SK-N-SH (cell line): ENCODE measurements around the gene ALOXE3. TPM values are rescaled to one million over a fixed set of nuclear protein-coding genes. Genes with fewer than 3 reads are reported as not detected.

Source experiments
- CTCF ChIA-PET: fragments of 300-600, 350-600 bp; formaldehyde crosslinking; extraction: SDS; loops from one replicate; lab custom pipeline; 2021; lab: Yijun Ruan, JAX
- POLR2A ChIA-PET: fragments of 350-600 bp; sonication (Branson Sonifier 250); formaldehyde crosslinking; extraction: SDS; loops from one replicate; lab custom pipeline; 2020; ENCODE audit warnings: antibody characterized with exemption, inconsistent platforms; lab: Yijun Ruan, JAX
- DNase-seq: peaks from one replicate; pipeline ENCODE4 v3.0.0; 2012
- H2AFZ ChIP-seq: fragments of 200-600 bp; sonication (generic); 2 replicates; pipeline ENCODE4 v1.8.1; 2016; ENCODE audit warnings: antibody characterized with exemption, mild to moderate bottlenecking, low read depth
- H3F3A ChIP-seq: fragments of 200-600 bp; sonication (generic); replicated peaks from 2 replicates; pipeline ENCODE3; 2016; ENCODE audit warnings: antibody characterized with exemption, mild to moderate bottlenecking; ENCODE audit not compliant: insufficient read depth
- H3K27ac ChIP-seq, 2 experiments: fragments of 200-500 bp in 1 of 2; fragments of 200-600 bp in 1 of 2; sonication (Bioruptor generic) in 1 of 2; sonication (generic), shearing (Covaris generic) in 1 of 2; 2 replicates each; pipeline versions ENCODE4 v1.5.1 to v1.6.1; 2014 to 2016; ENCODE audit warnings: low read depth in 2 of 2, inconsistent platforms in 1 of 2, low read length in 1 of 2, mild to moderate bottlenecking in 1 of 2, mixed read lengths in 1 of 2
- H3K27me3 ChIP-seq: fragments of 200-600 bp; sonication (generic), shearing (Covaris generic); 2 replicates; pipeline ENCODE4 v1.6.1; 2016; ENCODE audit warnings: mixed run types; ENCODE audit not compliant: insufficient read depth
- H3K36me3 ChIP-seq, 2 experiments: fragments of 200-500 bp in 1 of 2; fragments of 200-600 bp in 1 of 2; sonication (Bioruptor generic) in 1 of 2; sonication (generic) in 1 of 2; replicated peaks in 1 of 2; 2 replicates each; pipeline versions ENCODE3 to v1.5.1; 2014 to 2016; ENCODE audit warnings: low read length in 1 of 2, mild to moderate bottlenecking in 1 of 2; ENCODE audit not compliant: insufficient read depth in 2 of 2, control insufficient read depth in 1 of 2
- H3K4me1 ChIP-seq, 2 experiments: fragments of 200-500 bp in 1 of 2; fragments of 200-600 bp in 1 of 2; sonication (Bioruptor generic) in 1 of 2; sonication (generic), shearing (Covaris generic) in 1 of 2; 2 replicates each; pipeline versions ENCODE4 v1.5.1 to v1.6.1; 2014 to 2016; ENCODE audit warnings: low read depth in 1 of 2, low read length in 1 of 2, mixed run types in 1 of 2; ENCODE audit not compliant: insufficient read depth in 2 of 2, control insufficient read depth in 1 of 2
- H3K4me2 ChIP-seq: fragments of 200-600 bp; sonication (generic), shearing (Covaris generic); 2 replicates; pipeline ENCODE4 v1.6.1; 2017; ENCODE audit warnings: mixed run types
- H3K4me3 ChIP-seq, 2 experiments: fragments of 200-500 bp in 1 of 2; fragments of 200-600 bp in 1 of 2; sonication (Bioruptor generic) in 1 of 2; sonication (generic), shearing (Covaris generic) in 1 of 2; 2 replicates each; pipeline versions ENCODE4 v1.5.1 to v1.8.1; 2014 to 2016; ENCODE audit warnings: low read depth in 2 of 2, inconsistent platforms in 1 of 2, low read length in 1 of 2, mild to moderate bottlenecking in 1 of 2, mixed read lengths in 1 of 2, moderate library complexity in 1 of 2
- H3K79me2 ChIP-seq: fragments of 200-600 bp; sonication (generic); 2 replicates; pipeline ENCODE4 v1.8.1; 2017; ENCODE audit warnings: mild to moderate bottlenecking; ENCODE audit not compliant: insufficient read depth
- H3K9ac ChIP-seq: fragments of 200-600 bp; sonication (generic); 2 replicates; pipeline ENCODE4 v1.6.1; 2017; ENCODE audit warnings: mixed run types
- H3K9me2 ChIP-seq: fragments of 200-600 bp; sonication (generic); 2 replicates; pipeline ENCODE4 v1.6.1; 2017; ENCODE audit warnings: mixed run types
- H3K9me3 ChIP-seq: fragments of 200-600 bp; sonication (generic); 2 replicates; pipeline ENCODE4 v1.6.1; 2017; ENCODE audit warnings: mixed run types, mild to moderate bottlenecking, moderate library complexity
- H4K20me1 ChIP-seq: fragments of 200-600 bp; sonication (generic); 2 replicates; pipeline ENCODE4 v1.6.1; 2017; ENCODE audit warnings: mild to moderate bottlenecking, mixed run types; ENCODE audit not compliant: insufficient read depth
- ELF1 ChIP-seq: IDR thresholded peaks from 2 replicates; pipeline ENCODE4 v1.4.0; 2012
- EP300 ChIP-seq, 2 experiments: IDR thresholded peaks; 2 replicates each; pipeline versions ENCODE4 v1.4.0 to v1.6.1; 2012; ENCODE audit warnings: borderline replicate concordance in 1 of 2, low read depth in 1 of 2, low read length in 1 of 2
- FOXM1 ChIP-seq: IDR thresholded peaks from 2 replicates; pipeline ENCODE4 v1.4.0; 2012; ENCODE audit warnings: low read depth, mild to moderate bottlenecking
- GATA2 ChIP-seq: sonication (generic); formaldehyde crosslinking; IDR thresholded peaks from 2 replicates; pipeline ENCODE4 v1.5.0; 2020; ENCODE audit warnings: mild to moderate bottlenecking, missing genetic modification reagents
- MXI1 ChIP-seq: IDR thresholded peaks from 2 replicates; pipeline ENCODE4 v1.6.1; 2012; ENCODE audit warnings: mild to moderate bottlenecking, low read depth, low read length, improper control_type of control experiment
- NRF1 ChIP-seq: IDR thresholded peaks from 2 replicates; pipeline ENCODE4 v1.6.1; 2012; ENCODE audit warnings: low read depth, mild to moderate bottlenecking, low read length
- RCOR1 ChIP-seq: fragments of 150-350 bp; IDR thresholded peaks from 2 replicates; pipeline ENCODE4 v1.6.1; 2017; ENCODE audit warnings: antibody characterized with exemption, low read length
- RFX5 ChIP-seq: IDR thresholded peaks from 2 replicates; pipeline ENCODE4 v1.6.1; 2012; ENCODE audit warnings: mild to moderate bottlenecking, improper control_type of control experiment, low read length
- RXRA ChIP-seq: IDR thresholded peaks from 2 replicates; pipeline ENCODE4 v1.4.0; 2012; ENCODE audit warnings: low read depth, mild to moderate bottlenecking, borderline replicate concordance
- SIN3A ChIP-seq: IDR thresholded peaks from 2 replicates; pipeline ENCODE4 v1.6.1; 2012; ENCODE audit warnings: low read depth, mild to moderate bottlenecking, low read length, moderate library complexity, borderline replicate concordance
- SMC3 ChIP-seq: IDR thresholded peaks from 2 replicates; pipeline ENCODE4 v1.6.1; 2012; ENCODE audit warnings: low read depth, low read length, improper control_type of control experiment
- TAF1 ChIP-seq: IDR thresholded peaks from 2 replicates; pipeline ENCODE4 v1.6.1; 2012; ENCODE audit warnings: low read depth, mild to moderate bottlenecking, low read length, moderate library complexity, borderline replicate concordance
- TEAD4 ChIP-seq: IDR thresholded peaks from 2 replicates; pipeline ENCODE4 v1.4.0; 2012; ENCODE audit warnings: mild to moderate bottlenecking, borderline replicate concordance; ENCODE audit not compliant: insufficient read depth
- YY1 ChIP-seq: IDR thresholded peaks from 2 replicates; pipeline ENCODE4 v1.4.0; 2012; ENCODE audit warnings: low read depth, mild to moderate bottlenecking
- WGBS: methylation state at CpG from one replicate; pipeline ENCODE4 v1.1.6; 2017; ENCODE audit warnings: low lambda C conversion rate; 5-methylcytosine and 5-hydroxymethylcytosine counted together
- polyA plus RNA-seq, 3 experiments: library from polyadenylated mRNA; depleted of rRNA; stranded (reverse); fragments of >200 nt; gene quantifications; 2 replicates each; pipeline ENCODE4 v1.2.3, GENCODE V29; 2012
- TF ChIP-seq, protein P1 (sequence below): IDR thresholded peaks from 2 replicates; pipeline ENCODE4 v1.4.0; 2012; ENCODE audit warnings: low read depth
- TF ChIP-seq, protein P2 (sequence below): IDR thresholded peaks from 2 replicates; pipeline ENCODE4; 2012
- TF ChIP-seq, protein P3 (sequence below): IDR thresholded peaks from 2 replicates; pipeline ENCODE4 v1.6.1; 2012; ENCODE audit warnings: mild to moderate bottlenecking, low read depth, low read length, moderate library complexity

ALOXE3 gene
- polyA plus RNA-seq, 1 of the 3 experiments (the other 2 are of a cell fraction) = 0.46 TPM

DNA sequence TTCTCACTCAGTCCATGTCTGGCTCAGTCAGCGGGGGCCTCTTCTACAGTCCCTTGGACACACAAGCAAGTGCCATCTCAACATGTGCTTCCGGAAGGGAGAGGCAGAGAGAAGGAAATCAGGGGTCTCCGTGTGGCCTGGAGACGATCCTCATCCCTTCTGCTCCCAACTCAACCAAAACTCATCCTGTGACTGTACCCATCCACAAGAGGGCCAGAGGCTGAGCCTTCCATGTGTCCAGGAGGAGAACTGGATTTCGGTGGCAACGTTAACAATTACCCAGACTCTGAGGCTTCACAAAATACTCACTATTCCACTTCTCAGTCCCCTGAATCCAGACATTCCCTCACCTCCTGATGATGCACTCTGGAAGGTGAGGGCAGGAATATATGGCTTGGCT lies 23.0 kb downstream of the ALOXE3 start:
- Histone ChIP-seq H3K79me2 (no peaks in the 10 kb centered on the region), H3K9ac (no peak overlapping the region), H3F3A (no peaks in the 10 kb centered on the region), H3K27ac (no peak overlapping the region), H3K27me3 (peaks cover 44% of the 10 kb centered on the region; the same call in 1 of the 2 replicates), H3K9me2 (no peaks in the 10 kb centered on the region), H3K9me3 (no peaks in the 10 kb centered on the region), H4K20me1 (no peaks in the 10 kb centered on the region), H3K36me3 (no peaks in the 10 kb centered on the region), H3K4me1 (no peaks in the 10 kb centered on the region), H3K4me3 (no peak overlapping the region), H3K4me2 (no peak overlapping the region), H2AFZ (no peak overlapping the region)
- TF ChIP-seq, protein P1, sequence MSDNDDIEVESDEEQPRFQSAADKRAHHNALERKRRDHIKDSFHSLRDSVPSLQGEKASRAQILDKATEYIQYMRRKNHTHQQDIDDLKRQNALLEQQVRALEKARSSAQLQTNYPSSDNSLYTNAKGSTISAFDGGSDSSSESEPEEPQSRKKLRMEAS = no peak
- TF ChIP-seq RCOR1 (no peak), YY1 (no peak), RFX5 (no peak), SMC3 (no peak), EP300 (IDR thresholded peaks at IDR 0.05; ENCODE audit: borderline replicate concordance in 1 of 2, low read depth in 1 of 2, low read length in 1 of 2) (no peak), SIN3A (no peak), TAF1 (no peak), GATA2 (CRISPR knock-in tag) (no peak), ELF1 (no peak)
- ChIA-PET POLR2A (no interaction called here), CTCF (interaction anchor here (1.2 to 13.4 kb wide), 6 partner anchors 9 to 30 kb away, joined by 6 to 298 read pairs (median 62); partner anchors contain the start of gene ALOXE3)
- no peak for DNase-seq
- WGBS = 30% methylated on average over 6 of the region's 6 CpGs

DNA sequence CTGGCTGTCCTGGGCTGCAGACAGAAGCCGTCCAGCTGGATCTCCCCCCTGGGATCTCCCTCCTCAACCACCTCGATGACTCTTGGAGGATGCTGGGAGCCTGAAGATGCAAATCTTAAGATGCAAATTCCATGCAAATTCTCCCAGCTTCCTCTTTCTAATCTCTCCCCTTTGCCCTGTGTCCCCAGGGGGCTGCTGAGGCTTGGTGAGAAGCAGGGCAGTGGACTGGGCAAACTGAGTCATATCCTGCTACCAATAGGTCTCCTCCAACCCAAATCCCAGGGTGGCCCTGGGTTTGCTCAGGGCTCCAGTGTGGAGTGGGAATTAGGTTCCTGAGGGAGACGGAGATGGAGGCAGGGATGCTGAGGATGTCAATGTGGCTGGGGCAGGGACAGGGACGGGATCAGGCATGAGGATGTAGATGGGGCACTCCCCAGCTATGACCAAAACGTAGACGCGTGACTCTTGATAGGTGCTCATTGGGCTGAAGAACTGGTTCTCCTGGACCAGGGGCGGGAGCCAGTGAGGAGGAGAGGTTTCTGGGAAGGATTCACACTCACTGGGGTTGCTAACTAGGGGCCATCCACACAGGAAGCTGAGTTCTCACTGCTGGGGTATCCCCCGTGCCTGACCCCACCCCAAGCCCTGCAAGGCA lies 27.2 kb downstream of the ALOXE3 start:
- 22% methylated on average over 8 of the region's 9 CpGs for WGBS
- Histone ChIP-seq H3K36me3 (no peaks in the 10 kb centered on the region), H4K20me1 (no peaks in the 10 kb centered on the region), H3K4me3 (no peak overlapping the region), H3K27ac (no peak overlapping the region), H3K9me2 (no peaks in the 10 kb centered on the region), H3K27me3 (peaks cover 62% of the 10 kb centered on the region; the same call in 1 of the 2 replicates), H3F3A (no peaks in the 10 kb centered on the region), H2AFZ (no peak overlapping the region), H3K79me2 (no peaks in the 10 kb centered on the region), H3K9me3 (no peaks in the 10 kb centered on the region), H3K4me1 (no peaks in the 10 kb centered on the region), H3K9ac (no peak overlapping the region), H3K4me2 (no peak overlapping the region)
- POLR2A ChIA-PET = no interaction called here
- CTCF ChIA-PET = interaction anchor here (1.5 to 13.4 kb wide), 6 partner anchors 9 to 32 kb away, joined by 4 to 298 read pairs (median 50); partner anchors contain the start of gene ALOXE3
- TF ChIP-seq MXI1 = no peak
- DNase-seq = no peak

DNA sequence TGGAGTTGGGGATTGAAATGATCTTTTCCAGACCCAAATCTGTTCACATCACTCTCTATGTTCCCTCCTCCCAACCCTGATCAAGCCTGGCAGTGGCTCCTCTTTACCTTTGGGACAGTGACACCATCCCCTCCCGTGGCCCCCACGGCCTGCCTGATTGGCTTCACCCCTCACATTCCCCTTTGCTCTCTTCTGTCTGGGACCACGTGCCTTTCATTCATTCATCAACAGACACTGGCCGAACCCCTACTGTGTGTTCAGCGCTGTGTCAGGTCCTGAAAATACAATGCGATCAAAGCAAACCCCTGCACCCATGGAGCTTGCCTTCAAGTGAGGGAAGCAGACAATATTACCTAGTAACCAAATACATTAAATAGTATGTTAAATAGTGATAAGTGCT lies 28.6 kb downstream of the ALOXE3 start:
- Histone ChIP-seq H3K9me2 (no peaks in the 10 kb centered on the region), H3K4me1 (no peaks in the 10 kb centered on the region), H3K79me2 (no peaks in the 10 kb centered on the region), H3K9me3 (no peaks in the 10 kb centered on the region), H4K20me1 (no peaks in the 10 kb centered on the region), H3K4me2 (no peak overlapping the region), H3K36me3 (no peaks in the 10 kb centered on the region), H3K9ac (no peak overlapping the region), H3K27me3 (peaks cover 59% of the 10 kb centered on the region; the same call in 1 of the 2 replicates), H3K27ac (no peak overlapping the region), H3F3A (no peaks in the 10 kb centered on the region), H2AFZ (no peak overlapping the region), H3K4me3 (no peak overlapping the region)
- CTCF ChIA-PET = interaction anchor here (1.1 to 13.4 kb wide), 6 partner anchors 10 to 99 kb away, joined by 3 to 298 read pairs (median 47); partner anchors contain the start of gene ALOXE3
- no peak for DNase-seq
- POLR2A ChIA-PET = no interaction called here
- 32% methylated on average over 6 of the region's 6 CpGs for WGBS
- TF ChIP-seq FOXM1 = no peak
- TF ChIP-seq MXI1 = no peak
- no peak for TF ChIP-seq NRF1
- TF ChIP-seq SMC3 = no peak
- TF ChIP-seq, protein P2, sequence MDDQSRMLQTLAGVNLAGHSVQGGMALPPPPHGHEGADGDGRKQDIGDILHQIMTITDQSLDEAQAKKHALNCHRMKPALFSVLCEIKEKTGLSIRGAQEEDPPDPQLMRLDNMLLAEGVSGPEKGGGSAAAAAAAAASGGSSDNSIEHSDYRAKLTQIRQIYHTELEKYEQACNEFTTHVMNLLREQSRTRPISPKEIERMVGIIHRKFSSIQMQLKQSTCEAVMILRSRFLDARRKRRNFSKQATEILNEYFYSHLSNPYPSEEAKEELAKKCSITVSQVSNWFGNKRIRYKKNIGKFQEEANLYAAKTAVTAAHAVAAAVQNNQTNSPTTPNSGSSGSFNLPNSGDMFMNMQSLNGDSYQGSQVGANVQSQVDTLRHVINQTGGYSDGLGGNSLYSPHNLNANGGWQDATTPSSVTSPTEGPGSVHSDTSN = no peak
- TF ChIP-seq TAF1 = no peak
- no peak for TF ChIP-seq TEAD4
- TF ChIP-seq RCOR1 = no peak
- TF ChIP-seq RXRA = no peak
- TF ChIP-seq, protein P3, sequence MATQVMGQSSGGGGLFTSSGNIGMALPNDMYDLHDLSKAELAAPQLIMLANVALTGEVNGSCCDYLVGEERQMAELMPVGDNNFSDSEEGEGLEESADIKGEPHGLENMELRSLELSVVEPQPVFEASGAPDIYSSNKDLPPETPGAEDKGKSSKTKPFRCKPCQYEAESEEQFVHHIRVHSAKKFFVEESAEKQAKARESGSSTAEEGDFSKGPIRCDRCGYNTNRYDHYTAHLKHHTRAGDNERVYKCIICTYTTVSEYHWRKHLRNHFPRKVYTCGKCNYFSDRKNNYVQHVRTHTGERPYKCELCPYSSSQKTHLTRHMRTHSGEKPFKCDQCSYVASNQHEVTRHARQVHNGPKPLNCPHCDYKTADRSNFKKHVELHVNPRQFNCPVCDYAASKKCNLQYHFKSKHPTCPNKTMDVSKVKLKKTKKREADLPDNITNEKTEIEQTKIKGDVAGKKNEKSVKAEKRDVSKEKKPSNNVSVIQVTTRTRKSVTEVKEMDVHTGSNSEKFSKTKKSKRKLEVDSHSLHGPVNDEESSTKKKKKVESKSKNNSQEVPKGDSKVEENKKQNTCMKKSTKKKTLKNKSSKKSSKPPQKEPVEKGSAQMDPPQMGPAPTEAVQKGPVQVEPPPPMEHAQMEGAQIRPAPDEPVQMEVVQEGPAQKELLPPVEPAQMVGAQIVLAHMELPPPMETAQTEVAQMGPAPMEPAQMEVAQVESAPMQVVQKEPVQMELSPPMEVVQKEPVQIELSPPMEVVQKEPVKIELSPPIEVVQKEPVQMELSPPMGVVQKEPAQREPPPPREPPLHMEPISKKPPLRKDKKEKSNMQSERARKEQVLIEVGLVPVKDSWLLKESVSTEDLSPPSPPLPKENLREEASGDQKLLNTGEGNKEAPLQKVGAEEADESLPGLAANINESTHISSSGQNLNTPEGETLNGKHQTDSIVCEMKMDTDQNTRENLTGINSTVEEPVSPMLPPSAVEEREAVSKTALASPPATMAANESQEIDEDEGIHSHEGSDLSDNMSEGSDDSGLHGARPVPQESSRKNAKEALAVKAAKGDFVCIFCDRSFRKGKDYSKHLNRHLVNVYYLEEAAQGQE = no peak
- no peak for TF ChIP-seq RFX5
